IPS-15b (cell line): Measurements from ENCODE around the gene AQP12A.
"Not testable (repeated sequence)": the region's sequence is repeated elsewhere in the genome, so short reads cannot be mapped to it uniquely, and the experiment has no call there.

Source experiments
- H3K27me3 ChIP-seq: one replicate; pipeline ENCODE4 v1.6.1; 2013; ENCODE audit warnings: low read length; ENCODE audit not compliant: control insufficient read depth, insufficient read depth
- H3K36me3 ChIP-seq: one replicate; pipeline ENCODE4 v1.6.1; 2013; ENCODE audit warnings: low read length; ENCODE audit not compliant: control insufficient read depth, insufficient read depth
- H3K4me1 ChIP-seq: one replicate; pipeline ENCODE4 v1.6.1; 2013; ENCODE audit warnings: mild to moderate bottlenecking, low read length; ENCODE audit not compliant: control insufficient read depth, insufficient read depth
- H3K4me3 ChIP-seq: one replicate; pipeline ENCODE4 v1.5.1; 2013; ENCODE audit warnings: low read depth, low read length
- H3K9ac ChIP-seq: one replicate; pipeline ENCODE4 v1.6.1; 2013; ENCODE audit warnings: low read depth, mild to moderate bottlenecking, low read length
- H3K9me3 ChIP-seq: one replicate; pipeline ENCODE4 v1.6.1; 2013; ENCODE audit warnings: mild to moderate bottlenecking, low read length; ENCODE audit not compliant: control insufficient read depth, insufficient read depth

AQP12A gene

DNA sequence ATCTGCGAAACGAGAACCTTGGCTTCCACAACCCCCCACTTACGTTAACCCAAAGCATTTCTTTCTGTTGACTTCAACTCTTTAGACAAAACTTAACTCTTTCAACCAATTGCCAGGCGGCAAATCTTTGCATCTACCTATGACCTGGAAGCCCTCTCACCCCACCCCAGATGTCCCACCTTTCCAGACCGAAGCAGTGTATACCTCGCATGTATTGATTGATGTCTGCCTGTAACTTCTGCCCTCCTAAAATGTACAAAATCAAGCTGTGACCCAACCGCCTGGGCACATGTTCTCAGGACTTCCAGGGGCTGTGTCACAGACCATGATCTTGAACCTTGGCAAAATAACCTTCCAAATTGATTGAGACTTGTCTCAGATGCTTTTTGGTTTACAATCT lies 21.3 kb upstream of the AQP12A start:
- Histone ChIP-seq H3K36me3 (no peaks in the 10 kb centered on the region), H3K27me3 (peaks cover 2% of the 10 kb centered on the region), H3K4me1 (no peaks in the 10 kb centered on the region), H3K9me3 (no peaks in the 10 kb centered on the region), H3K9ac (no peak overlapping the region), H3K4me3 (no peak overlapping the region)

DNA sequence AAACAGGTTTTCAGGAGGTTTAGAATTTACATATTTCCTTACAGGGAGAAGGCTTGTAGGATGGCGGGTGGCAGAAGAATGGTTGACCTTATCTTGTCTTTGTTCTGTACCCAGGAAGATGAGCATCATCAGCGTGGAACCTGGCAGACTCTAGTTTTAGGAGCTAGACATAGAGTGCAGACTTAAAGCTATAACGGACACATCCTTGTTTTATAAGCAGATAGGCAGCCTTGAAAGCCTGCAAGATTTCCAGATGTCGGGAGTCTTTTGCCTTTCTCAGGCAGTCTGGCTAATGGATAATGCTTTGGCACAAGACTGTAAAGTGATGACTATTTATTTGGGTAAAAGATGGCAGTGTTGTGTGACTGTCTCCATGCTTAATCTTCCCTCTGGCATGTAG lies 20.7 kb upstream of the AQP12A start:
- no peaks in the 10 kb centered on the region for H3K36me3 ChIP-seq
- no peak overlapping the region for H3K9ac ChIP-seq
- no peaks in the 10 kb centered on the region for H3K4me1 ChIP-seq
- H3K27me3 ChIP-seq: peaks cover 2% of the 10 kb centered on the region
- no peak overlapping the region for H3K4me3 ChIP-seq
- no peaks in the 10 kb centered on the region for H3K9me3 ChIP-seq

DNA sequence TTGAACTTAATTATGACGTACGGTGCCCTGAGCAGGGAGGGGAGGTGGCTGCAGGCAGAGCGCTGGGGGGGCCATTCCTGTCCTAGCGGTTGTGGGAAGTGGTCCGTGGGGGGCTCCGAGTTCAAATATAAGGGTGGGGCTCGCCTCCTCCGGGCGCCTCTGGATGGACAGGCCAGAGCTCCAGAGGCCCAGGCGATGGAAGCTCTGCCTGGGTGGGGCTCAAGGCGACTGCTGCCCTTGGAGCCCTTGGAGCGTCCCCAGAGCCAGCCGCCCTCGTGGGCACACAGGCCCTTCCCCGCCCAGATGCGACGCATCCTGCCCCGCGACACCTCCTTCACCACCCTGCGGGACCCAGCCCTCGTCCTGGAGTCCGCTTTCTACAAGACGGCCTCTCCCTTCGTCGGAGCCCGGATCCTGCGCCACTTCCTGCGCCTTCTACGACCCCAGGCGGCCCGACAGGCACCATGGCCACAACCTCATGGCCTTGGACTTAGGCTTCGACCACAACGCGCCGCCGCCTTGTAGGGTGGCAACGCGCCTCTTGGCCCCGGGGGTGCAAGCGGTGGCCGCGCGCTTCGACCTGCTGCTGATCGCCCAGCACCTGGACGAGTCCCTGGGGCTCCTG lies 19.5 kb upstream of the AQP12A start:
- Histone ChIP-seq H3K9me3 (no peaks in the 10 kb centered on the region), H3K9ac (no peak overlapping the region), H3K4me1 (no peaks in the 10 kb centered on the region), H3K27me3 (peaks cover 2% of the 10 kb centered on the region), H3K36me3 (no peaks in the 10 kb centered on the region), H3K4me3 (no peak overlapping the region)

DNA sequence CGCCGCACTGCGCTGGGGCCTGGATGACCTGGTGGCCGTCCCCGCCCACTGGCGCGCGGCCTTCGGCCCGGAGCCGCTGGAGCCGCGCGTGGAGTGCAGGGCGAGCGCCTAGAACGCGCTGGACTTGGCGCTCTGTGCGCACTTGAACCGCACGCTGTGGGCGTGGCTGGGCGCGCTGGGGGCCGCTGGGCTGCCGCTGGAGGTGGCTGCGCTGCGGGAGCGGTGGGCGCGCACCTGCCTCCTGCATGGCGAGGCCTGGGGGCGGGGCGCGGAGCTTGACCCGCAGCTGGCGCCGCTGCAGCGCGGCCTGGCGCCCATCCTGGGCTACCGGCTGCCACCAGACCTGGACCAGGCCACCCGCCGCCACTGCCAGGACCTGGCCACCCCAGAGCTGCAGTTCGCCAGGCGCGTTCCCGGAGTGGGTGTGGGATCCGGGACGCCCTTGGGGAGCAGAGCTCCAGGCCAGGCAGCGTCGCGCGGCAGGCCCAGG lies 18.9 kb upstream of the AQP12A start:
- Histone ChIP-seq H3K9me3 (no peaks in the 10 kb centered on the region), H3K27me3 (peaks cover 2% of the 10 kb centered on the region), H3K36me3 (no peaks in the 10 kb centered on the region), H3K4me3 (no peak overlapping the region), H3K4me1 (no peaks in the 10 kb centered on the region), H3K9ac (no peak overlapping the region)

DNA sequence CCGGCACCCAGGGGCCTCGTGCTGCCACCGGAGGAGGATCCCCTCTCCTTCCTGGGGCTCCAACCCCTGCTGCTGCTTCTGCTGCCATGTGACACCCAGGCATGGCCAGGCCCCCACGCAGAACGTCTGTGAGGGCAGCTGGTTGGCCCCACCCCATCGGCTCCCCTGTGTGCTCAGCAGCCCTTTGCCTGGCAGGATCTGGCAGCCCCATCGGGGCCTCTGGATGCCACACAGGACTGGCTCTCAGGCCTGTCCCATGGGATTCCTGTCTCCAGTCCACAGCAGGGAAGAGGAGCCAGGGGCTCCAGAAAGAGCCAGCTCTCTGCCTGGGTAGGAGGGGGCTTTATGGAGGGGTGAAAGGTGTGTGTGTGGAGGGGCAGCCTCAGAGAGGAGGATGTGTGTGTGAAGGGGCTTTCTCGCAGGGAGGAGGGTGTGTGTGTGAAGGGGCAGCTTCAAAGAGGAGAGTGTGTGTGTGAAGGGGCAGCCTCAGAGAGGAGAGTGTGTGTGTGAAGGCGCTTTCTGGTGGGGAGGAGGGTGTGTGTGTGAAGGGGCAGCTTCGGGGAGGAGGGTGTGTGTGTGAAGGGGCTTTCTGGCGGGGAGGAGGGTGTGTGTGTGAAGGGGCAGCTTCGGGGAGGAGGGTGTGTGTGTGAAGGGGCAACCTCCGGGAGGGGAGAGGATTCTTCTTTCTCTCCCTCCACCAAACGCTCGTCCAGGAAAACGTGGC lies 17.0 kb upstream of the AQP12A start:
- H3K9me3 ChIP-seq, H3K9ac ChIP-seq, H3K36me3 ChIP-seq, H3K4me3 ChIP-seq, H3K4me1 ChIP-seq, H3K27me3 ChIP-seq: not testable (repeated sequence)

DNA sequence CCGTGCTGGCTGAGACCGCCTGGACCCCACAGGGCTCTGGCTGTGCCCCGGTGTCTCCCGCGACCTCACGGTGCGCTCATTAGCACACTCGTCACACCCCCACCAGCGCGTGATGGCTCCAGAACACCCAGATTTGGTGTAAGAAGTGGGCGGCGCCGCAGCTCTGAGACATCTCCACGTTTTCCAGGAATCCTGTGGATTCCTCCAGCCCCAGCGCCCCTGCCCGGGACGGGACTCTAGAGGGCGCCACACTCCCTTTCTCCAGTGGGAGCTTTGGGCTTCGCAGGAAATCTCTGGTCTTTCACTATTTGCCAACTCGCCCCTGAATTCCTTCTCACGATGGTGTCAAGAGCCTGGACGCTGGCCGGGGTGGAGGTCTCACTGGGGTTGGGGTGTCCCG lies 16.3 kb upstream of the AQP12A start:
- not testable (repeated sequence) for H3K27me3 ChIP-seq, H3K4me3 ChIP-seq, H3K36me3 ChIP-seq, H3K9ac ChIP-seq, H3K4me1 ChIP-seq, H3K9me3 ChIP-seq

DNA sequence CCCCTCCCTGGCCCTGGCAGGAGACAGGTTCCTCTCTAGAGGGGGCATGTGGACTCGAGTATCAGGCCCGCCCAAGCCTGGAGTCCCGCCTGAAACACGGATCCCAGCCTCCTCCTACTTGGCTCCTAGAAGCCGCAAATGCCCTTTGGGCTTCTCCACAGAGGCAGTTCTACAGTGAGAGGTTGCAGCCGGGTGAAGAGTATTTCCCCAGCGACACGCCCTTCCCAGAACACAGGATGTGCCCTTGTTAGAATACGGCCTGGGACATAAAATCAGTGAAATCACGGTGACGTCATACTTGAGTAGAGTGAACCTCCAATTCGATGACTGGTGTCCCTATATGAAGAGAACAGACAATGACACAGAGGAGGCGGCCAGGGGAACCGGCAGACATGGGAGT lies 13.6 kb upstream of the AQP12A start:
- not testable (repeated sequence) for H3K4me1 ChIP-seq, H3K27me3 ChIP-seq, H3K36me3 ChIP-seq, H3K4me3 ChIP-seq, H3K9me3 ChIP-seq, H3K9ac ChIP-seq

DNA sequence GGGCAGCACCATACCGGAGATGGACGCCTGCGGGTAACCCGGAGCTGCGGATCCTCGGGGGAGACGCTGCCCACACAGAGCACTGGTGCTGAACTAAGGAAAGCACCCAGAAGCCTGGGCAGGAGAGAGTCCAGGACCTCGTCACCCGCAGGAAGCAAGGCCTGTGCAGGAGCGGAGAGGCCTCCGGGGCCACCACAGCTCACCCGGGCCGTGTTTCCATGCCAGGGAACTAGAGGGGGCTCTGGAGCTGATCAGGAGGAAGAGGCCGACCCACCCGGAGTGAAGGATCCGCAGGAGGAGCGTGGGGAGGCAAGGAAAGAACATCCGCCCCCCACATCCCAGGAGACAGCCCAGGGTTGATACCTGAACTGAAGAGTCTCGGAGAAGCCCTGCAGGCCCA lies 12.8 kb upstream of the AQP12A start:
- not testable (repeated sequence) for H3K4me3 ChIP-seq, H3K9ac ChIP-seq, H3K36me3 ChIP-seq, H3K9me3 ChIP-seq, H3K27me3 ChIP-seq, H3K4me1 ChIP-seq

DNA sequence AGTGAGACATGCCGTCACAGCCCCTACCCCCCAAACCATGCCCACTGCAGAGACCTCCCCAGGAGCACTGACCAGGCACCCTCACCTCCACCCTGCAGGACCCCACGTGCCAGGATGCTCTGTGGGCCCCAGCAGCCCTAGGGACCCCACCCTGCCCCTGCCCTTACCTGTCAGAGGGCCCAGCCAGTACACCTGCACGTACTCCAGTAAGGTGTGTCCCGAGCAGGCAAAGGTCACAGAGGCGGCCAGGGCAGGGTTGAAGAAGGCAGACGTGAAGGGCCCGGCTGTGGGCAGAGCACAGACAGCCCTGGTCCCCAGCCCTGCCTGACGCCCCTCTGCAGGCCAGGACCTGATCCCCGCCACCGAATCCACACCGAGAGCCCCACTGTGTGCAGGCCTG lies 11.5 kb upstream of the AQP12A start:
- not testable (repeated sequence) for H3K4me1 ChIP-seq, H3K36me3 ChIP-seq, H3K9ac ChIP-seq, H3K27me3 ChIP-seq, H3K9me3 ChIP-seq, H3K4me3 ChIP-seq

DNA sequence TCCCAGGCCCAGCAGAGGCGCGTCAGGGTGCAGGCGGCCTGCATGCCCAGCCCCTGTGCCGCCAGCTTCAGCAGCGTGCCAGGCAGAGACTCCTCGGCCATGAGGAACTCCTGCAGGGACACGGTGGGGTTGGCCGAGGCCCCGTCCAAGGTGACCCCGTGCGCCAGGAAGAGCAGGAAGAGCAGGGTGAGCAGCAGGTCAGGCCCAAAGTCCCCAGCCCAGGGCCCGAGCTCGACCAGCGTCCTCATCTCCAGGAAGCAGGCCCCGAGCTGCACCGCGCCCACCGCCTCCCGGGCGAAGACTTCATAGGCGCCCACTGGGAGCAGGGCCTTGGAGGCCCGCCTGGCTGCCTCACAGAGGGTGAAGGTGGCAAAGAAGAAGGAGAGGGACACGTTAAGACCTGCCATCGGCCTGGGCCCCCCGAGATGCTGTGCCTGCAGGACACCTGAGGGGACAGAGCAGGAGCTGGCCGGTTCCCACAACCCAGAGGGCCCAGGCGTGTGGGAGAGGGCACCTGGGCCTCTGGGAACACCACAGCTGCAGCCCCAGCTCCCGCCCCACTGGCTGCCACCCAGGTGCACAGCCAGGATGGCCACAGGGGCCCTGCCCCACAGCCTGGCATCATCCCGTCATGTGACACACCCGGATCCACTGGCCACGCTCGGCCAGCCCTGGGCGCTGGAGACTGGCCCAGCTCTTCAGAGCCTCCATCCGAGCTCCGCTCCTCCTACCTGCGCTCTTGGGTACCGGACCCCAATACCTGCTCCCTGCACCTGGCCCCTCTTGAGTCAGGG lies 9.0 kb upstream of the AQP12A start, which contains the start of gene AQP12B:
Gene AQP12B, minus strand, starts transcription at position 455 of the 794 bp plus-strand sequence. Its CDS starts 48 bp downstream, at position 407.
- H3K4me1 ChIP-seq, H3K9me3 ChIP-seq, H3K27me3 ChIP-seq, H3K4me3 ChIP-seq, H3K36me3 ChIP-seq, H3K9ac ChIP-seq: not testable (repeated sequence)

DNA sequence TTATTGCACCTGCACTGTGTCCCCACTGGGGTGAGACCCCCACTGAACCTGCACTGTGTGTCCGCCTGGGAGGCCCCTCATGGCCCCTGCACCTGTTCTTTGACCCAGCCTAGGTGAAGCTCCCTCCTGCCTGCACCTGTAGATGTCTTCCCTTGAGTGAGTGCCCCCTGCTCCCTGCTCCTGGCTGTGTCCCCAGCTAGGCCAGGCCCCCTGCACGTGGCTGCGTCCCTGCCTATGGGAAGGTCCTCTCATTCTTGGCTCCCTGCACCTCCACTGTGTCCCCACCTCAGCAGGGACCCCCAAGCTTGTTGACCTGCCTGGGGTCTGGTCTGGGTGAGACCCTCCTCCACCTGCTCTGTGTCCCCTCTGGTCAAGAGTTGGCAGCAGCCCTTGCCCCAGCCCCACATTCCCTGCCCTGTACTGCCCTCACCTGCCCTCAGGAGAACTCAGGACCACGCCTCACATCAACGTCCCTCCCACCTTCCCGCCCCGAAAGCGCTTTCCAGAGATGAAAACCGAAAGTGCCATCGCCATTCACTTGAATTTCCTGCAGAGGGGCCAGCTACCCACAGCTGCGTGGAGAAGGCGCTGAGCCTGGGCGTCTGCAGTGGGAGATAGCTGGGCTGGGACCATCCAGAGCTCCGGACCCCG lies 8.2 kb upstream of the AQP12A start:
- H3K9me3 ChIP-seq, H3K4me1 ChIP-seq, H3K4me3 ChIP-seq, H3K9ac ChIP-seq, H3K27me3 ChIP-seq, H3K36me3 ChIP-seq: not testable (repeated sequence)
